Measurements from ENCODE around the gene WDFY3. TPM values are rescaled to one million over a fixed set of nuclear protein-coding genes. Genes with fewer than 3 reads are reported as not detected.
A peak's percentile ranks its signal among the peaks of the same experiment; 100 is the strongest.

The WDFY3 gene
- total RNA-seq, 1 donor = 91.9 TPM

- Histone ChIP-seq H3K9me3 (ENCODE audit: low read depth, low read length) (no peaks in the 10 kb centered on the region), H2AFZ (ENCODE audit: low read length) (no peak overlapping the region), H4K20me1 (ENCODE audit: insufficient read depth, low read length) (no peaks in the 10 kb centered on the region), H3K79me2 (ENCODE audit: insufficient read depth, low read length) (no peaks in the 10 kb centered on the region), H3K27me3 (ENCODE audit: insufficient read depth, low read length) (no peaks in the 10 kb centered on the region), H3K4me1 (ENCODE audit: insufficient read depth, low read length) (no peaks in the 10 kb centered on the region), H3K36me3 (ENCODE audit: insufficient read depth, low read length) (no peaks in the 10 kb centered on the region), H3K27ac (ENCODE audit: low read depth, low read length) (no peak overlapping the region), H3K4me3 (ENCODE audit: insufficient read depth, low read length) (no peak overlapping the region), H3K4me2 (ENCODE audit: insufficient read depth, low read length) (no peak overlapping the region)
- DNase-seq (ENCODE audit: insufficient read length, low spot score, missing footprints) = no peak
- TF ChIP-seq CTCF (IDR thresholded peaks at IDR 0.05; ENCODE audit: extremely low read depth, low read depth, low read length) = no peak
These were observed 342.8 kb downstream of the WDFY3 start for GRCh38 chr4:84623661-84624060.

GRCh38 chr4:84622959-84623358 lies 343.5 kb downstream of the WDFY3 start:
- Histone ChIP-seq H3K27ac (ENCODE audit: low read depth, low read length) (no peak overlapping the region), H3K27me3 (ENCODE audit: insufficient read depth, low read length) (no peaks in the 10 kb centered on the region), H4K20me1 (ENCODE audit: insufficient read depth, low read length) (no peaks in the 10 kb centered on the region), H3K79me2 (ENCODE audit: insufficient read depth, low read length) (no peaks in the 10 kb centered on the region), H3K9me3 (ENCODE audit: low read depth, low read length) (no peaks in the 10 kb centered on the region), H3K36me3 (ENCODE audit: insufficient read depth, low read length) (no peaks in the 10 kb centered on the region), H3K4me1 (ENCODE audit: insufficient read depth, low read length) (no peaks in the 10 kb centered on the region), H3K4me2 (ENCODE audit: insufficient read depth, low read length) (no peak overlapping the region), H3K4me3 (ENCODE audit: insufficient read depth, low read length) (no peak overlapping the region), H2AFZ (ENCODE audit: low read length) (peak overlapping the region; percentile 57)
- TF ChIP-seq CTCF (IDR thresholded peaks at IDR 0.05; ENCODE audit: extremely low read depth, low read depth, low read length) = no peak
- peak; percentile 26 for DNase-seq (ENCODE audit: insufficient read length, low spot score, missing footprints)

Small RNA genes within 50 kb of the gene (small RNA-seq; reads per million reads assigned to genes)
- gene RN7SL552P (not detected), gene RNU6-469P (not detected)

Data from osteoblast (primary cell).